Activated CD8-positive, alpha-beta memory T cell treated with anti-CD3 and anti-CD28 coated beads for 4 hours (primary cell): ENCODE data around the gene IQCM.
"Not testable (repeated sequence)": the region's sequence is repeated elsewhere in the genome, so short reads cannot be mapped to it uniquely, and the experiment has no call there.

Experiments
- DNase-seq, 2 donors: peaks; one replicate each; pipeline ENCODE4 v3.0.0-alpha.2; 2020; ENCODE audit warnings: low read depth in 2 of 2

Gene IQCM

DNA sequence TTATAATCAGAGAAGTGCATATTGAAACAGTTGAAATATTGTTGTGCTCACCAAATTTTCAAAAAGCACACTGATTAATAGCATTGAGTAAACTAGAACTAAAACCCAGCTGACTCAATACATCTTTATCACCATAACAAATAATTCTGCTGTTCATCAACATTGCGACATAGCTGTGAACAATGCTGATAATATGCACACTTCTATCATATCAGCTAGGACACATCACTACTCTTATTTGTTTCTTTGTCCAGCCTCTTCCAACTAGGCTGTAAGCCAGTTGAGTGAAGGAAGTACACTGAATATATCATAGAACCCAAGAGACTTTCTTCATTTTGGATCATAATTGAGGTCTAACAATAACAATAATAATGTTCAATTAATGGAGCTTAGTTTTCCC lies 349.7 kb downstream of the IQCM start:
- DNase-seq: no peak

DNA sequence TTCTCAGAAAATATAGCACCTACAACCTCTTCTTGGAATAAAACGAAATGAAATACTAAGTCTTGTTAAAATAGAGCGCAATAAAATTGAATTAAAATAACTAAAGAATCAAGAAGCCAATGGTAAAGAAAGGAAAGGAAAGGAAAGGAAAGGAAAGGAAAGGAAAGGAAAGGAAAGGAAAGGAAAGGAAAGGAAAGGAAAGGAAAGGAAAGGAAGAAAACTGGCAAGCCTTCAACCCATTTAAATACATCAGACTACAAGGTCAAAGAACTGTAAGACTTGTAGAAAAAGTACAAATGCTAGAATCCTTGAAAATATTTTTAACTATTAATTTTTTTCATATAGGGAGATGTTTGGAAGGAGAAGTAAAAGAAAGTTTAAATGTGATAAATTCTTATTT lies 372.1 kb downstream of the IQCM start:
- DNase-seq: no peak

DNA sequence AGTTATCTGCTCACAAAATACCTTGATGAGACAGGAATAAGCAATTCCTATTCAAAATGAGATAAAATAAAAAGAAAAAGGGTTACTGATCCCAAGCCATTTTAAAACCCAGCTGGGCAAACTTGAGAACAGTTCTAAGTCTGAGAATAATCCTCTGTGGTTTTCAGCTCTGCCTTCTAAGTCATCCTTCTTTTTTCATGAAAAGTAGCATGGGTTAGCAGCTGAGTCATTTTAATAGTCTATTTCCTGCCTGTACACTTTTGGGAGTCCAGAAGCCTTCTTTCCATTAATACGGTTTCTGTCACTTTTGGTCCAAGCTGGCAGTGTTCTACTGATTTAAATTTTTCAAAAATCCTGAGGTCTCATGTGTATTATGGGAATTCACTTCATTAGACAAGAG lies 374.3 kb downstream of the IQCM start:
- no peak for DNase-seq

DNA sequence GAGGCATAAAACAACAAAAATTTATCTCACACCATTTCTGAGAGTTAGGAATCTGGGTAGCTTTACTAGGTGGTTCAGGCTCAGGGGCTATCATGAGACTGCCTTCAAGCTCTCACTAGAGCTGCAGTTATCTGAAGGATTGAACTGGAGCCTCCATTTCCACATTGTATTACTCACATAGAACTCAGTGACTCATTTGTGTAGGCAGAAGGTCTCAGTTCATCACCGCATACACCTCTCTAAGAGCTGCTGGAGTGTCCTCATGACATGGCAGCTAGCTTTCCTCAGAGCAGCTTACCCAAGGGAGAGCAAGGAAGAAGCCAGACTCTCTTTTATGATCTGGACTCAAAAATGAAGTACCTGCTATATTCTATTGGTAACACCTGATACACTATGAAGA lies 389.2 kb downstream of the IQCM start:
- DNase-seq: no peak

DNA sequence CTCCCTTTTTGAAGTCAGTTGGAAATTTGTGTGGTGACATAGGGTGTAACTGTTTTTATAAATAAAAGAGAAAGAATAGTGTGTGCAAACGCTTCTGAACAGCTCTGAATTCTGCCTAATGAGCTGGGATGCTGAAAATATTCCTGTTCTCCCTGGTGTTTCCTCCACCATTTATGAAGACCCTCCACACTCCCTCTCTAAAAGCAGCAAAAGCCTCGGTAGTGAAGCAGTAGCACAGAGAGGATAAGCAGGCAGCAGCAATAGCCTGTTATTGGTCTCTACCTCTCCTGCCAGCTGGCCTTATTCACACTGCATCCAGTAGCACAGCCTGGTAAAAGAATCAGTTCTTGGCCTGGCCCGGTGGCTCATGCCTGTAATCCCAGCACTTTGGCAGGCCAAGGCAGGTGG lies 406.1 kb downstream of the IQCM start:
- DNase-seq: no peak

- no peak for DNase-seq
Observed at GRCh38 chr4:149409146-149409545, 406.5 kb downstream of the IQCM start.

- DNase-seq: no peak
Observed at GRCh38 chr4:149404143-149404542, 411.5 kb downstream of the IQCM start.

DNA sequence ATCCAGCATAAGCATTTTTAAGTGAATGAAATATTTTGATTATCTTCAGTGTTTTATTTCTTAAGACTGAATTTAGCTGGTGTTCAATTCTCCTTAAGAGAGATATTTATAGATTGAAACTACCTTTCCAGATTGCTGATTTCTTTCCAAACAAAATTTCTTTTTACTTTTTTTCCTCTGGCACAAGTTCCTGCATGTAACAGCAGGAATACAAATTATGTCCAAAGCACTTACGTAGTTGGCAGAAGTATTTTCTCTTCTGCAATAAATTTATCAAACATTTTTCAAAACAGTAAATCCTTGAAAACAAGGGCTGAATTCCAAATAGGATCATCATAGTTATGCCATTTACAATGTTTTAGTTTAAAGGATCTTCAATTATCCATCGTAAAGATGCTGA lies 412.6 kb downstream of the IQCM start:
- DNase-seq: no peak

DNA sequence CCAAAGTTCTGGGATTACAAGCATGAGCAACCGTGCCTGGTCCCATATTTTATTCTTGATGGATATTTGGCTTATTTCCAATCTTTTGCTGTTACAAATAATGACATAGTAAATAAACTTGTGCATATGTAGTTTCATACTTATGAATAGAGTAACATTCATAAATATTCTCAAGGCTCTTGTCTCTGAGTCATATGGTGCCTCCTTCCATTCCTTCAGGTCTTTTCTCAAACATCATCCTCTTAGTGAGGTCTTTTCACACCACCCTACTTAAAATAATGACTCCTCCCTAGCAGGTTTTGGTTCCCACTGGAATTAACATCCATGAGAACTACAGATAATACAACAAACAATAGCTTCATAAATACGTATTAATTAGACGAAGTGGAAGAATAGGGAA lies 416.6 kb downstream of the IQCM start:
- no peak for DNase-seq

- no peak for DNase-seq
Observed at GRCh38 chr4:149370785-149371420, 444.7 kb downstream of the IQCM start.

DNA sequence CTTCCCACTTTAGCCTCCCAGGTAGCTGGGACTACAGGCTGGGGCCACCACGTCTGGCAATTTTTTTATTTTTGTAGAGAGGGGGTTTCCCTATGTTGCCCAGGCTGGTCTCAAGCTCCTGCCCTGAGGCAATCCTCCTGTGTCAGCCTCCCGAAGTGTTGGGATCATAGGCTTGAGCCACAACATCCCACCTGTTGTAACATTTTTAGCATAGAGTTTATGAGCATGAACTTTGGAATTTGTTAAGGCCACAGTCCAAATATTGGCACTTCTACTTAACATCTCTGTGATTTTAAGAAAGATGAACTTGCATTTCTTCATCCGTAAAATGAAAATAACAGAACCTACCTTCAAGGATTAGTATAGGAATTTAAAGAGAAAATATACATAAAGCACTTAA lies 445.6 kb downstream of the IQCM start:
- no peak for DNase-seq

DNA sequence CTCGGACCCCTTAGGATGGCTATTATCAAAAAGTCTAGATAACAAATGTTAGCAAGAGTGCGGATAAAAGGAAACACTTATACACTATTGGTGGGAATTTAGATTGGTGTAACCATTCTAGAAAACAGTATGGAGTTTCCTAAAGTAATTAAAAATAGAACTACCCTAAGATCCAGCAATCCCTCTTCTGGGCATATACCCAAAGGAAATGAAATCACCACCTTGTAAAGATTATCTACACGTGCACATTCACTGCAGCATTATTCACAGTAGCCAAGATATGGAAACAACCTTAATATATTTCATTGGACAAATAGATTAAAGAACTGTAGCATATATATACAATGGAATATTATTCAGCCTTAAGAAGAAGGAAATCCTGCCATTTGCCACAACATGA lies 462.4 kb downstream of the IQCM start:
- no peak for DNase-seq

DNA sequence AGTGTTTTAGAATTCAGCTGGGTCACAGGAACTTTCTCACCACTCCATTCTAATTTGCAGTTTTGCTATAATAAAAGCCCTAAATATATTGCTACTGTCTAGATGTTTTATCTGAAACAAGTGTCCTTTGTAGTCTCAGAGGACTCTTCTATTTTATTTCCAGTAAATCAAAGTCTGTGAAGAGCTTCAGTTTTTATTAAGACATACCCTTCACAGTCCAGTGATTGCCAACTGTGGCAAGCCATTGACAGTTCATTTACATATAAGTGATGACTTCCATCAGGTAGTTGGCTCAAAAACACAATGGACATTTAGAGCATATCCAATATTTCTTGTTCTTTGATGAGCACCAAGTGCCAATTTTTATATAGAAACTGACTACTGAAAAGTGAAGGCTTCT lies 466.1 kb downstream of the IQCM start:
- DNase-seq: no peak

DNA sequence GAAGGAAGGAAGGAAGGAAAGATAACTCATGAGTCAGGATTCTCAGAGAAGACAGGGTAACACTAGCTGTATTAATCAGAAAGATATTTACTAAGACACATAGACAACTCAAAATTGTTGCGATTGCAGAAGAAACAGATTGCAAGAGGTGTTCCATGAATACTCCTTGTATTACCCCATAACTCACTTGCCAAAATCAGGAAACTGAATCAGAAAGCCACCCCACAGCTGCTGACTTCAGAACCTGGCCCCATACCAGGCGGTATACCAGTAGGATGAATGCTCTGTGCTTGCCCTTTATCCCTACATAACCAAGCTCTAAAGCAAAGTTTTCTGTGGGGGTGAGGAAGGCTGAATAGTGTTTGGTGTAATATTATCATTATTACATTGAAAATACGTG lies 468.5 kb downstream of the IQCM start:
- no peak for DNase-seq

- DNase-seq: no peak
Observed at GRCh38 chr4:149345424-149345823, 470.2 kb downstream of the IQCM start.

DNA sequence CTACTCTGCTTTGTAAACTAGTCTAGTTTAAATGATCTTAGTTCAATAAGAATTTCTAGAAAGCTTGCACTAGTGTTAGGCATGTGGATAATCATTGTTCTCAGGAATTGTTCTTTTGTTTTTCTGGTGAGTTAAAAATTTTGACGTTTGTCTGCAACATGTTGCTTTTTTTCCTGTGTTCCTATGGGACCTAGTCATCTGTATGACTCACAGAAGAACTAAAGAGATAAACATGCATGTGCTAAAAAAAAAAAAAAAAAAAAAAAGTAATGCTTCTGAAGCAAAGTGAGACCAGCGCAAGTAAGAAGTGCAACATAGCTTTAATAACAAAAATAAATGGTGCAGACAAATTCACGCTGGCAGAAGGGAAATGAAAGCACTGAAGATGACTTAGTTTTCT lies 471.2 kb downstream of the IQCM start:
- no peak for DNase-seq

GRCh38 chr4:149343614-149344013 lies 472.0 kb downstream of the IQCM start:
- no peak for DNase-seq

DNA sequence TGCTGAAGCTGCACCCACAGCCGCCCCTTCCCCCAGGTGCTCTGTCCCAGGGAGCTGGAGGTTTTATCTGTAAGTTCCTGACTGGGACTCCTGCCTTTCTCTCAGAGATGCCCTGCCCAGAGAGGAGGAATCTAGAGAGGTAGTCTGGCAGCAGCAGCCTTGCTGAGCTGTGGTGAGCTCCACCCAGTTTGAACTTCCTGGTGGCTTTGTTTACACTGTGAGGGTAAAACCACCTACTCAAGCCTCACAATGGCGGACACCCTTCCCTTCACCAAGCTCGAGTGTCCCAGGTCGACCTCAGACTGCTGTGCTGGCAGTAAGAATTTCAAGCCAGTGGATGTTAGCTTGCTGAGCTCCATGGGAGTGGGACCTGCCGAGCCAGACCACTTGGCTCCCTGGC lies 474.5 kb downstream of the IQCM start:
- not testable (repeated sequence) for DNase-seq

- DNase-seq: no peak
Observed at GRCh38 chr4:149328161-149328560, 487.5 kb downstream of the IQCM start.

GRCh38 chr4:149322203-149322602 lies 493.4 kb downstream of the IQCM start:
- DNase-seq: no peak

GRCh38 chr4:149321438-149321837 lies 494.2 kb downstream of the IQCM start:
- DNase-seq: no peak

GRCh38 chr4:149311076-149311475 lies 504.6 kb downstream of the IQCM start:
- DNase-seq: no peak

DNA sequence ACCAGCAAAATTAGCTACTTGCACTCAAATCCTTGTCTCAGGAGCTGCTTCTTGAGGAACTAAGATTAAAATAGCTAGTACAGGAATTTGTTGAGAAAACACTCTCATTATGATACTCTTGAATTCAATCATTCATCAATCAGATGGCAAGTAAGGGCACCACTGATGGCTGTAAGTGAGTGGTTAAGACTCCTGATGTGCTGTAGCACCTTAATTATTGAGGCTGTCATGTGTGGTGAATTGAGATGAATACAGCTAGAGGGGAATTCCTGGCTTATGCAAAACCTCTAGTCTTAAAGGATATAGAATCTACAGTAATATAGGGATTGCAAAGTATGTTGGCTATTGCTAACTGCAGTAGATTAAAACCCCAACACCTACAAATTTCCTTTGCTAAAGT lies 509.1 kb downstream of the IQCM start:
- no peak for DNase-seq
